ENCODE data around the gene EFCAB8.

DNA sequence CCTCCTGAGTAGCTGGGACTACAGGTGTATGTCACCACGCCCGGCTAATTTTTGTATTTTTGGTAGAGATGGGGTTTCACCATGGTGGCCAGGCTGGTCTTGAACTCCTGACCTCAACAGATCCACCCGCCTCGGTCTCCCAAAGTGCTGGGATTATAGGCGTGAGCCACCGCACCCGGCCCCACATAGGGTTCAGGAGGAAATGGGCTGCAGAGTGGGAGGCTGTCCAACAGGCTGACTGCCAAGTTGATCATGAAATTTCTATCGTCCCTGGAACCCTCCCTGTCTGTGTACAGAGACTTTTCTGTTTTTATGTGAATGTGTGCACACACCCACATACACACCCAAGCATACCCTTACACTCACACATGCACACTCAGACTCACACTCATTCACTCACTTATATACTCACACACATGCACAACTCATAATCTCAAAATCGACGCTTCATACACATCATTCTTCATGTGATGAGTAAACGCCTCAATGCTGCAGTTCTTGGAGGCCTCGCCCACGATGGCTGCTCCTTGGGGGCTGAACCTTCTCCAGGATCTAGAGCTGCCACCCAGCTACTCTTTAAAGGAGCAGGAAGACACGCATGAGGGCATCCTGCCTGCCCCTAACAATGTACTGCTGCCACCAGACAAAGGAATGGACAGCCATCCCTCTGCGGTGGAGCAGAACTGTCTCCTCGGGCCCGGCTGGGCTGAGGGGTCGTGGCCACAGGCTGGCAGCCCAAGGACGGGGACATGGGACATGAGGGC lies 109.9 kb downstream of the EFCAB8 start:
- TF ChIP-seq, protein P1, sequence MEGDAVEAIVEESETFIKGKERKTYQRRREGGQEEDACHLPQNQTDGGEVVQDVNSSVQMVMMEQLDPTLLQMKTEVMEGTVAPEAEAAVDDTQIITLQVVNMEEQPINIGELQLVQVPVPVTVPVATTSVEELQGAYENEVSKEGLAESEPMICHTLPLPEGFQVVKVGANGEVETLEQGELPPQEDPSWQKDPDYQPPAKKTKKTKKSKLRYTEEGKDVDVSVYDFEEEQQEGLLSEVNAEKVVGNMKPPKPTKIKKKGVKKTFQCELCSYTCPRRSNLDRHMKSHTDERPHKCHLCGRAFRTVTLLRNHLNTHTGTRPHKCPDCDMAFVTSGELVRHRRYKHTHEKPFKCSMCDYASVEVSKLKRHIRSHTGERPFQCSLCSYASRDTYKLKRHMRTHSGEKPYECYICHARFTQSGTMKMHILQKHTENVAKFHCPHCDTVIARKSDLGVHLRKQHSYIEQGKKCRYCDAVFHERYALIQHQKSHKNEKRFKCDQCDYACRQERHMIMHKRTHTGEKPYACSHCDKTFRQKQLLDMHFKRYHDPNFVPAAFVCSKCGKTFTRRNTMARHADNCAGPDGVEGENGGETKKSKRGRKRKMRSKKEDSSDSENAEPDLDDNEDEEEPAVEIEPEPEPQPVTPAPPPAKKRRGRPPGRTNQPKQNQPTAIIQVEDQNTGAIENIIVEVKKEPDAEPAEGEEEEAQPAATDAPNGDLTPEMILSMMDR (IDR thresholded peaks at IDR 0.05; ENCODE audit: insufficient read depth, low read depth, low read length) = no peak
- TF ChIP-seq EZH2 (IDR thresholded peaks at IDR 0.05; ENCODE audit: insufficient read depth, low read length) = no peak

All from astrocyte (in vitro differentiated cells and primary cell).